SH-SY5Y (cell line): ENCODE measurements around the gene RBM5.

Source experiments
- GATA2 ChIP-seq: IDR thresholded peaks from 2 replicates; pipeline ENCODE4 v1.6.1; 2011; ENCODE audit warnings: mild to moderate bottlenecking, low read depth, low read length
- GATA3 ChIP-seq: IDR thresholded peaks from 2 replicates; pipeline ENCODE4 v1.6.1; 2011; ENCODE audit warnings: low read depth, mild to moderate bottlenecking, low read length, moderate library complexity

GRCh38 chr3:50119786-50120185, 31.1 kb downstream of the RBM5 start:
- TF ChIP-seq GATA2 (no peak), GATA3 (no peak)
